ENCODE results near the gene LY86. TPM values are rescaled to one million over a fixed set of nuclear protein-coding genes. Genes with fewer than 3 reads are reported as not detected.
A peak's percentile ranks its signal among the peaks of the same experiment; 100 is the strongest.

Gene LY86
- total RNA-seq, result not detected

DNA sequence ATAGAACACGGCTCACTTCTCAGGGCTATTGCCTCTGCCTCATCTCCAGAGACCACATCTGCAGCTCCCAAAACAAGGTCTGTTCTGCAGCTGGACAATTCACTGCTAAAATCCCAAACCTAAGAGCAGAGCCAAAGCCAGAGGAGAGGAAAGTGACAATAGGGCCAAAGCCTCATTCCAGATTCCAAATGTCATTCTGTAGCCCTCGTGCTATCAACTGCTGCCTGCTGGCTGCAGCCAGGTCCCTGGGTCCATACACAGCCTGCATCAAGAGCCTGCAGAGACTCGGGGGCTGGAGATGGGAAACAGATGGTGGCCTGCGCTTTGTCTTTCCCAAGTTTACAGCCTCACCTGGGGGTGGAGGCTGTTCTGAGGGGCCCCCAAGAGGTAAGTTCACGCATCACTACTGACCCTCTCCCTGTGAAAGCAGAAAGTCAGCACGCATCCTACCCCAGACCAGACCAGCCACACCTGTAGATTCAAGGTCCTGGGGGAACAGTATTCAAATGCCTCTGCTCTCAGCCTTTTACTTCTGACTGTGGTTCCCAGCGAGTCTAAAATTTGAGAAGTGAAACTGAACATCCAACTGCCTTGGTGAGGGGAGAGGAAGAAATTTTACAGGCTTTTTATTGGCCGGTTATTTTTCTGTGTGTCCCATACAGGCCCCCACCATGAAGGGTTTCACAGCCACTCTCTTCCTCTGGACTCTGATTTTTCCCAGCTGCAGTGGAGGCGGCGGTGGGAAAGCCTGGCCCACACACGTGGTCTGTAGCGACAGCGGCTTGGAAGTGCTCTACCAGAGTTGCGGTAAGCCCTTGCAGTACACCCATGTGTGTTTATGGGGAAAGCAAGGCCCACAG is at the start of gene LY86:
Gene LY86 (plus strand): TSS at position 657 of the 860 bp plus-strand sequence. CDS start 15 bp downstream, at position 672.
- Mint-ChIP-seq H3K4me1 (peaks cover 14% of the 10 kb centered on the region), H3K27me3 (no peaks in the 10 kb centered on the region), H3K27ac (no peak within 1 kb of the TSS), H3K9me3 (no peaks in the 10 kb centered on the region), H3K4me3 (no peak within 1 kb of the TSS), H3K36me3 (ENCODE audit: low read depth) (no peaks in the 10 kb centered on the region)
- no peak for ATAC-seq (replicated peaks)

GRCh38 chr6:6539036-6539435 is 49.5 kb upstream of the LY86 start:
- Mint-ChIP-seq H3K9me3 (no peaks in the 10 kb centered on the region), H3K36me3 (ENCODE audit: low read depth) (no peaks in the 10 kb centered on the region), H3K27me3 (peaks cover 26% of the 10 kb centered on the region), H3K4me1 (no peaks in the 10 kb centered on the region), H3K4me3 (no peak overlapping the region), H3K27ac (no peak overlapping the region)
- no peak for ATAC-seq (replicated peaks)

DNA sequence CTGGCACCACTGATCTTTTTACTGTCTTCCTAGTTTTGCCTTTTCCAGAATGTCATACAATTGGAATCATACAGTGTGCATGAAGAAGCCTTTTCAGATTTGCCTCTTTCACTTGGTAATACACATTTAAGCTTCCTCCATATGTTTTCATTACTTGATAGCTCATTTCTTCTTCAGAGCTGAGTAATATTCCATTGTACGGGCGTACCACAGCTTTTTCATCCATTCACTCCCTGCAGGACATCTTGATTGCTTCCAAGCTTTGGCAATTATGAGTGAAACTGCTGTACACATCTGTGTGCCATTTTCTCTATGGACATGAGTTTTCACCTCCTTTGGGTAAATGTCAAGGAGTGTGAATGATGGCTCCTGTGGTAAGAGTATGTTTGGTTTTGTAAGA is 46.2 kb upstream of the LY86 start:
- H3K4me3 Mint-ChIP-seq, result no peak overlapping the region
- H3K36me3 Mint-ChIP-seq (ENCODE audit: low read depth), result no peaks in the 10 kb centered on the region
- no peak for ATAC-seq (replicated peaks)
- peaks cover 36% of the 10 kb centered on the region for H3K27me3 Mint-ChIP-seq
- H3K4me1 Mint-ChIP-seq, result no peaks in the 10 kb centered on the region
- no peak overlapping the region for H3K27ac Mint-ChIP-seq
- H3K9me3 Mint-ChIP-seq, result no peaks in the 10 kb centered on the region

DNA sequence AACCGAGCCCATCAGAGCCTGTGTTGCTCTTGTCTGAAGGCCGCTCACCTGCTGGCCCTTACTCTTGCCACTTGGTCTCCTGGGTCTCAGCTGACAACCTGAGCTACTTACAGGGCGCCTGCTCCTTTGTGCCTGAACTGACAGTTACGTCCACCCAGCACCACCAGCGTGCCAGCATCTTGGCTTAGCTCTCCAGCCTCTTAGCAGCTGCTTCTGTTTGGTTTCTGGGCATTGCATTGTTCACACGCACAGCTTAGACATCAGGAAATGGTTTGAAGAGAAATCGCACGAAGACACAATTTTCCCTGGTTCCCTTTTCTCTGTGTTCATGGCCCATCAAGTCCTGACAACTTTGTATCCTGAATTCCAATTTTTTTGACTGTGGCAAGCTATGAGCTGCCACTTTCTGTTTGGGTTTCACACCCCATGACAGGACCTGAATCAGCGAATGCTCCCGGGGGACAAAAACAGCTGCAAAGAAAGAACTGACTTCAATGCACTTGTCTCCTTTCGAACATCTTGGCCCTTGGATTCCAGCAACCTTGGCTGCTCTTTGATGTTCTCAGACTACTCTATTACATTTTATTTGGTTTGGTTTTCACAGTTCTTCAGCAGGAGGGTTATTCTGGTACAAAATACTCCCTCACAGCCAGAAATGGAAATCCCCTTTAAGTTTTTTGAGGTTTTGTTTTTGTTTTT is 45.2 kb upstream of the LY86 start:
- H3K36me3 Mint-ChIP-seq (ENCODE audit: low read depth), result no peaks in the 10 kb centered on the region
- no peak overlapping the region for H3K4me3 Mint-ChIP-seq
- H3K27ac Mint-ChIP-seq, result no peak overlapping the region
- peaks cover 4% of the 10 kb centered on the region for H3K4me1 Mint-ChIP-seq
- peaks cover 44% of the 10 kb centered on the region for H3K27me3 Mint-ChIP-seq
- no peak for ATAC-seq (replicated peaks)
- H3K9me3 Mint-ChIP-seq, result no peaks in the 10 kb centered on the region

- Mint-ChIP-seq H3K27me3 (peaks cover 38% of the 10 kb centered on the region), H3K27ac (no peak overlapping the region), H3K4me3 (no peak overlapping the region), H3K36me3 (ENCODE audit: low read depth) (no peaks in the 10 kb centered on the region), H3K9me3 (no peaks in the 10 kb centered on the region), H3K4me1 (peaks cover 4% of the 10 kb centered on the region)
- no peak for ATAC-seq (replicated peaks)
Measured at GRCh38 chr6:6545616-6546317, 42.8 kb upstream of the LY86 start.

DNA sequence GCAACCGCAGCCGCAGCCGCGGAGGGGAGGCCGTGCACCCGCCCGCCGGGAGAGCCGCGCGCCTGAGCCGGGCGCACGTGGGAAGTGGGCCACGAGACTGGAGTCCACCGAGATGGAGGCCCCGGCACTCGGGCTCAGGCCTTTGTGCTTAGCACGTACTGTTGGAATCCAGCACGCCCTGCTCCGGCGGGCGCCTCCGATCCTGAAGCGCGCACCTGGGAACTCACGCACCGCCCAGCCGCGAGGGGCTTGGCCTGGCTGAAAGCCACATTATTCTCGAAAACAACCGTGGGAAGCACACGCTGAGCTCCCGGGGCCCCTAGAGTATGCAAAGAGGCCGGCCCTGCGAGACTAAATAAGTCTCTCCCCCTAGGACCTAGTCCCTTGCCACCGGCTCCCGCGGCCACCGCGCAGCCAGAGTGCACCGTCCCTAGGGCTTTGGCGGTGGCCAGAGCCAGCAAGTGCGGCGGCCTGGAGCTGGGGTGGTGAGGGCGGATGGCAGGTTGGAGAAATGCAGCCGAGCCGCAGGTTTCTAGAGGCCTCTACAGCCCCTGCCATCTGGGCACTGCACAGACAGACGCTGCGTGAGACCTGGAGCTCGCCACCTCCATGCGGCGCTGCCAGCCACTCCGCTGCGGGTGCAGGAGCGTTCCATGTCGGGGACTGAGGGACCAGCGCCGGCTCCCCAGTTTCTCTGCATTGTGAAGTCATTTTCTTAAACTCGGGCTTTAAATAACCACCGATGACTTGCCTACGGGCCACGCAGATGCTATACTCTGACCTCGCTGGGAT is 42.0 kb upstream of the LY86 start:
- peak; percentile 67 for ATAC-seq (replicated peaks)
- Mint-ChIP-seq H3K9me3 (no peaks in the 10 kb centered on the region), H3K27me3 (peaks cover 30% of the 10 kb centered on the region), H3K36me3 (ENCODE audit: low read depth) (no peaks in the 10 kb centered on the region), H3K4me1 (peaks cover 4% of the 10 kb centered on the region), H3K27ac (no peak overlapping the region), H3K4me3 (peak overlapping the region; percentile 52)

DNA sequence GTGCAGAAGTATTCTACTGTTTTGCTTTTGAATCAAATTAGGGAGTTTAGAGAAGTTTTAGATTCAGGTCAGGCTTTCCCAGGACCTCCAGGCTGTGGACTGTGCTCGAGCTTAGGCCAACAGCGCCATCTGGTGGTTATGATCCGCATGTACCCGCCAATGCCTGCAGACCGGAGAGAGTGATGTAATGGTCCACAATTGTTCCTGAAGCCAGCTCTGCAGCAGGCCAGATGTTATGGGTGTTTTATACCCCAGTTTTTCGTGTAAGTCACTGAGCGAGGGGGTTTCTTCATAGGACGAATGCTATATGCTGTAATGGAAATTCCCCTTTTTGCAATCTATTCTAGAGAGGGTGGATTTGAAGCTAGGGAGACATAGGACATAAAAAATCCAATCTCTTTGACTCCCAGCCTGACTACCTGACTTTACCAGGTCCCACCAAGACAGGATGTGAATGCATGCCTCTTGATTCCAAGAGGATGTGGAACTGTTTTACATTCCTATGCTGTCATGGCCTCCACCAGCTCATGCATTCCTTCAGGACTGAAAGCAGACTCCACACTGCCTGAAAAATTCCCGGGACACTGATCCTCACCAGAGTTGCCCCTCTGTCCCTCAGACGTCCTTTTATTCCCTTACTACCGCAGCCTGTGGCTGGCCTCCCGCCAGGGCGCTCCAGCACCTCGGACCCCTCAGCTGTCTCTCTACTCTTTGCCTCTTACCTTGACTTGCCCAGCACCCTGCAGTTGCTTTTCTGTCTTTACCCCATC is 41.2 kb upstream of the LY86 start:
- peak overlapping the region; percentile 52 for H3K4me3 Mint-ChIP-seq
- H3K9me3 Mint-ChIP-seq, result no peaks in the 10 kb centered on the region
- peaks cover 24% of the 10 kb centered on the region for H3K27me3 Mint-ChIP-seq
- H3K4me1 Mint-ChIP-seq, result peaks cover 4% of the 10 kb centered on the region
- no peaks in the 10 kb centered on the region for H3K36me3 Mint-ChIP-seq (ENCODE audit: low read depth)
- H3K27ac Mint-ChIP-seq, result no peak overlapping the region
- peak; percentile 97 for ATAC-seq (replicated peaks)

DNA sequence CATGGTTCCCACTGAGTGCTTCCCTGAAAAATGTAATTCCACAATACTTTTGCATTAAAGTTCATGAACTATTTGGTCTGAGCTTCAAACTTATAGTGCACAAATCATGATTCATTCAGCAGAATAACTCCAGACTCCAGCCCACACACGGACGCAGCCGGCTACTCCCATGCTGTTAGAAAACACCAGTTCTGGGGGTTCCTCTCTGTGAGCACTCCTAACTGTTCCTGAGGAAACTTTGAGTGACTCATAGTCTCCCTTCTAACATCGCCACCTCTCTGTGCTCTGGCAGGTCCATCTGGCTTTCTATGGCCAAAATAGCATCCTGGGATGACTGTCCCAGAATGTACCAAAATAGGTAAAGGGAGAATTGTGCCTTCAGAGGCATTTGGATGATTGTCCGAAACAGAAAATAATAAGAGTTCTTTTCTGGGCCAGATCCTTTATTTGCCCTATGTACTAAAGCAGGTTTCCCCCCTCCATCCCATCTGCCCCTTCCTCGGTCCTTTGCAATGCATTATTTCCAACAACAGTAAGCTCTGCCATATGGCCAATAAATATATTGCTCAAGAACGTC is 32.3 kb upstream of the LY86 start:
- Mint-ChIP-seq H3K9me3 (no peaks in the 10 kb centered on the region), H3K36me3 (ENCODE audit: low read depth) (no peaks in the 10 kb centered on the region), H3K4me3 (no peak overlapping the region), H3K27me3 (peaks cover 3% of the 10 kb centered on the region), H3K4me1 (no peaks in the 10 kb centered on the region), H3K27ac (no peak overlapping the region)
- ATAC-seq (replicated peaks), result no peak

GRCh38 chr6:6556738-6557503 is 31.6 kb upstream of the LY86 start:
- no peak overlapping the region for H3K27ac Mint-ChIP-seq
- no peak overlapping the region for H3K4me3 Mint-ChIP-seq
- H3K9me3 Mint-ChIP-seq, result no peaks in the 10 kb centered on the region
- ATAC-seq (replicated peaks), result peak; percentile 43
- H3K4me1 Mint-ChIP-seq, result no peaks in the 10 kb centered on the region
- no peaks in the 10 kb centered on the region for H3K36me3 Mint-ChIP-seq (ENCODE audit: low read depth)
- peaks cover 5% of the 10 kb centered on the region for H3K27me3 Mint-ChIP-seq

- Mint-ChIP-seq H3K27me3 (peaks cover 10% of the 10 kb centered on the region), H3K9me3 (no peaks in the 10 kb centered on the region), H3K4me3 (no peak overlapping the region), H3K4me1 (no peaks in the 10 kb centered on the region), H3K36me3 (ENCODE audit: low read depth) (no peaks in the 10 kb centered on the region), H3K27ac (no peak overlapping the region)
- no peak for ATAC-seq (replicated peaks)
Measured at GRCh38 chr6:6557504-6557839, 31.0 kb upstream of the LY86 start.

DNA sequence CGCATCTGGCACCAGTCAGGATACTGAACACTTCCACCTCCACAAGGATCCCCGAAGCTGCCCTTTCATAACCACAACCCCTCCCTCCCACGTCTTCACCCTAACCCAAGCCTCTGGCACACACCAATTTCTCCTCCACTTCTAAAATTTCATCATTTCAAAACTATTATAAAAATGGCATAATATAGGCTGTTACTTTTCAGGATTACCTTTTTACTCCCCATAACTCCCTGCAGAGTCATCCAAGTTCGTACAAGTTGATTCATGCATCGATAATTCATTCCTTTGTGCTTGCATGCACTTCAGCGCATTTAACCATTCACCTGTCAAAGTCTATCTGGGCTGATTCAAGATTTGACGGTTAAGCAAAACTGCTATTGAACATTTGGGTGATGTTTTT is 30.6 kb upstream of the LY86 start:
- Mint-ChIP-seq H3K4me1 (no peaks in the 10 kb centered on the region), H3K4me3 (no peak overlapping the region), H3K9me3 (no peaks in the 10 kb centered on the region), H3K27ac (no peak overlapping the region), H3K36me3 (ENCODE audit: low read depth) (no peaks in the 10 kb centered on the region), H3K27me3 (peaks cover 12% of the 10 kb centered on the region)
- no peak for ATAC-seq (replicated peaks)

DNA sequence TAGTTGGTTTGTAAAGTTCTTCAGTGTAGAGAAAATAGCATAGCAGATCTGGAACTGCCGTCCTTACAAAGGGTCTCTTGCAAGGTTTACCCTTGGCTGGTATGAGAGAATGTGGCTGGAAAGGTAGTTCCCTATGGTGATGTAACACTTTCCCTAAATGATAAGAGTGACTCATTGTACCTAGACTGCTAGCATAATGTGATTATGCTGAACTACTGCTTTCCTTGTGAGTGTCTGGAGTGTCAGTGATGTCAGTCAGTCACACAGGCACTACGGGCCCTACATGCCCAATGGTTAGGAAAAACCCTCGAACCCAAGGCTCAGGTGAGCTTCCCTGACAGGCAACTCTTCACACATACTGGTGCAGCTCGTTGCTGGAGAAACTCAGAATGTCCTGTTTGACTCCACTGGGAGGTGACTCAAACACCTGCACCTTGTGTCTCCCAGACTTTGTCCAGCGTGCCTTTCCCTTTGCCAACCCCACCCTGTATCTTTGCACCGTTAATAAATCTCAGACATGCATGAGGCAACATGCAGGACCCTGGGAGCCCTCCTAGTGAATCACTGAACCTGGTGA is 28.4 kb upstream of the LY86 start:
- Mint-ChIP-seq H3K4me3 (no peak overlapping the region), H3K9me3 (no peaks in the 10 kb centered on the region), H3K4me1 (peaks cover 6% of the 10 kb centered on the region), H3K36me3 (ENCODE audit: low read depth) (no peaks in the 10 kb centered on the region), H3K27ac (no peak overlapping the region), H3K27me3 (peaks cover 12% of the 10 kb centered on the region)
- ATAC-seq (replicated peaks), result peak; percentile 68

Data from activated T-helper 17 cell treated with anti-CD3 and anti-CD28 coated beads, Interleukin-2, amount 50 U/mL, for 72 hours (primary cell).